ENCODE measurements around the gene MRPS18B. TPM values are rescaled to one million over a fixed set of nuclear protein-coding genes. Genes with fewer than 3 reads are reported as not detected.

The MRPS18B gene
- polyA plus RNA-seq, 1 of the 3 experiments (the other 2 are of a cell fraction) = 45.2 TPM

DNA sequence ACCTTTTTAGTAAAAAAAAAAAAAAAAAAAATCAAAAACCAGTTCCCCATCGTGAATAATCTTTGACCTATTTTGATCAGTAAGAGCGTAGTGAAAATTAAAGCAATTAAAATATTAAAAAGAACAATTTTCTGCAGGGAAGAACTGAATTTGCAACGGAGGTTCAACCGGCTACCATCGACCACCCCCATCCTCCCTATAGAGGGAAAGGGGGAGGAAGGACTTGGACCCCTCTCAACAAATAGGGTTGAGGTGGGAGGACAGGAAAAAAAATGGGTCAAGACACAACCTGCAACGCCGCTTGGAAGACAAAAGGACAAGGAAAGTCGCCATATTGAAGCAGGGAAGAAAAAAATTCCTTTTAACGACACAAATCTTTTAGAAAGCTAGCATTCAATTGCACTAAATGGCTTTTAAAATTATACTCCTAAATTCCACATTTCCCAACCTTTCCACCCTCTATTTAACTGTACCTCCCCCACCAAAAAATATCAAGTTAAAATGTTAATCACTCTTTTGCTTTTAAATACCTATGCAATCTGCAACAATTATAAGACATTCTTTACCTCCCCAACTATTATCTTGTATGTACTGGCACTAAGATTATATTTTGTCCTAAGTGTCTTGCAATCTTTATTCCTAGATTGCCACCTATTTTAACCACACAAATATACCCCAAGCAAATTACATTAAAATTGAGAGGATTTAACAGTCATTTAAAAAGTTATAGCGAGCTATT is 2.3 kb upstream of the MRPS18B start:
- H3K36me3 ChIP-seq (replicated peaks in 1 of 2; ENCODE audit: control insufficient read depth in 1 of 2, insufficient read depth in 2 of 2, low read length in 1 of 2) = peaks cover 28 to 41% of the 10 kb centered on the region in 2 experiments
- H2AFZ ChIP-seq (ENCODE audit: low read depth) = no peak overlapping the region
- peaks cover 48% of the 10 kb centered on the region for H3F3A ChIP-seq (replicated peaks; ENCODE audit: insufficient read depth)
- ChIA-PET CTCF (interaction anchor here (0.6 to 3.8 kb wide), 5 partner anchors 10 to 108 kb away, joined by 3 to 33 read pairs (median 7); no protein-coding TSS in a partner anchor), POLR2A (interaction anchor here (0.5 to 4.7 kb wide), 24 partner anchors 9 to 926 kb away, joined by 3 to 32 read pairs (median 4); partner anchors contain the start of genes ABCF1, ATAT1, C6orf136 and DDX39B)
- H3K9me2 ChIP-seq = no peaks in the 10 kb centered on the region
- peak overlapping the region; percentile 99 for H3K9ac ChIP-seq
- peaks cover 23 to 32% of the 10 kb centered on the region in 2 experiments for H3K4me1 ChIP-seq (ENCODE audit: control insufficient read depth in 1 of 2, insufficient read depth in 2 of 2, low read depth in 1 of 2, low read length in 1 of 2)
- H3K4me2 ChIP-seq = peak overlapping the region; percentile 85
- no peaks in the 10 kb centered on the region for H3K9me3 ChIP-seq
- TF ChIP-seq EP300 (IDR thresholded peaks at IDR 0.05; ENCODE audit: borderline replicate concordance in 1 of 2, low read depth in 1 of 2, low read length in 1 of 2) (no peak), SMC3 (IDR thresholded peaks at IDR 0.05; ENCODE audit: low read depth, low read length) (no peak), FOXJ3 (CRISPR knock-in tag; IDR thresholded peaks at IDR 0.05) (no peak), SIN3A (IDR thresholded peaks at IDR 0.05; ENCODE audit: borderline replicate concordance, low read depth, low read length) (peak; percentile 47; the same call in 1 of the 2 replicates), NRF1 (IDR thresholded peaks at IDR 0.05; ENCODE audit: low read depth, low read length) (no peak), TAF1 (IDR thresholded peaks at IDR 0.05; ENCODE audit: borderline replicate concordance, low read depth, low read length) (0 out of 2 replicates have a peak, but pooled peaks have one; percentile 22), FOXM1 (IDR thresholded peaks at IDR 0.05; ENCODE audit: low read depth) (0 out of 2 replicates have a peak, but pooled peaks have one; percentile 41), CHD2 (IDR thresholded peaks at IDR 0.05; ENCODE audit: low read length, partially characterized antibody) (peak; percentile 8), REST (IDR thresholded peaks at IDR 0.05; ENCODE audit: low read depth, low read length) (no peak), RCOR1 (IDR thresholded peaks at IDR 0.05; ENCODE audit: low read length) (no peak), TEAD4 (IDR thresholded peaks at IDR 0.05; ENCODE audit: borderline replicate concordance, insufficient read depth) (no peak), POLR2AphosphoS5 (IDR thresholded peaks at IDR 0.05; ENCODE audit: low read depth, low read length) (peak; percentile 93), MXI1 (IDR thresholded peaks at IDR 0.05; ENCODE audit: low read depth, low read length) (0 out of 2 replicates have a peak, but pooled peaks have one; percentile 17), EZH2phosphoT487 (IDR thresholded peaks at IDR 0.05; ENCODE audit: borderline replicate concordance, low read depth) (no peak), IRF3 (IDR thresholded peaks at IDR 0.05; ENCODE audit: low read depth, low read length) (no peak)
- TF ChIP-seq, protein P1, sequence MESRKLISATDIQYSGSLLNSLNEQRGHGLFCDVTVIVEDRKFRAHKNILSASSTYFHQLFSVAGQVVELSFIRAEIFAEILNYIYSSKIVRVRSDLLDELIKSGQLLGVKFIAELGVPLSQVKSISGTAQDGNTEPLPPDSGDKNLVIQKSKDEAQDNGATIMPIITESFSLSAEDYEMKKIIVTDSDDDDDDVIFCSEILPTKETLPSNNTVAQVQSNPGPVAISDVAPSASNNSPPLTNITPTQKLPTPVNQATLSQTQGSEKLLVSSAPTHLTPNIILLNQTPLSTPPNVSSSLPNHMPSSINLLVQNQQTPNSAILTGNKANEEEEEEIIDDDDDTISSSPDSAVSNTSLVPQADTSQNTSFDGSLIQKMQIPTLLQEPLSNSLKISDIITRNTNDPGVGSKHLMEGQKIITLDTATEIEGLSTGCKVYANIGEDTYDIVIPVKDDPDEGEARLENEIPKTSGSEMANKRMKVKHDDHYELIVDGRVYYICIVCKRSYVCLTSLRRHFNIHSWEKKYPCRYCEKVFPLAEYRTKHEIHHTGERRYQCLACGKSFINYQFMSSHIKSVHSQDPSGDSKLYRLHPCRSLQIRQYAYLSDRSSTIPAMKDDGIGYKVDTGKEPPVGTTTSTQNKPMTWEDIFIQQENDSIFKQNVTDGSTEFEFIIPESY (IDR thresholded peaks at IDR 0.05; ENCODE audit: borderline replicate concordance, low read depth) = peak; percentile 26; the same call in 1 of the 2 replicates
- H3K79me2 ChIP-seq (ENCODE audit: insufficient read depth) = peaks cover 76% of the 10 kb centered on the region
- H3K27me3 ChIP-seq (ENCODE audit: insufficient read depth) = no peaks in the 10 kb centered on the region
- peaks cover 16% of the 10 kb centered on the region for H4K20me1 ChIP-seq (ENCODE audit: insufficient read depth)
- 2% methylated on average over 10 of the region's 10 CpGs for WGBS (ENCODE audit: low lambda C conversion rate)
- H3K4me3 ChIP-seq (ENCODE audit: low read depth in 2 of 2, low read length in 1 of 2) = peak overlapping the region; percentile 78 to 94
- DNase-seq = no peak
- H3K27ac ChIP-seq (ENCODE audit: low read depth in 2 of 2, low read length in 1 of 2) = peak overlapping the region; percentile 96 to 98

Measured in SK-N-SH (cell line).